Thyroid gland (tissue), 4 donors: ENCODE data around the gene NKAIN4.

ENCODE experiments used
- POLR2A ChIP-seq, 2 donors: fragments of 450-650 bp; IDR thresholded peaks; one replicate each; pipeline ENCODE4 v1.6.1; 2017; ENCODE audit warnings: antibody characterized with exemption in 2 of 2, mild to moderate bottlenecking in 2 of 2, moderate library complexity in 1 of 2
- TF ChIP-seq, protein P1 (sequence below), 6 experiments: fragments of 200-600 bp in 3 of 6; fragments of 450-650 bp in 3 of 6; sonication (generic) in 3 of 6; IDR thresholded peaks; one replicate each; pipeline ENCODE4 v1.5.1; 2016 to 2019; ENCODE audit warnings: antibody characterized with exemption in 6 of 6, mild to moderate bottlenecking in 2 of 6, inconsistent platforms in 1 of 6, moderate library complexity in 1 of 6

DNA sequence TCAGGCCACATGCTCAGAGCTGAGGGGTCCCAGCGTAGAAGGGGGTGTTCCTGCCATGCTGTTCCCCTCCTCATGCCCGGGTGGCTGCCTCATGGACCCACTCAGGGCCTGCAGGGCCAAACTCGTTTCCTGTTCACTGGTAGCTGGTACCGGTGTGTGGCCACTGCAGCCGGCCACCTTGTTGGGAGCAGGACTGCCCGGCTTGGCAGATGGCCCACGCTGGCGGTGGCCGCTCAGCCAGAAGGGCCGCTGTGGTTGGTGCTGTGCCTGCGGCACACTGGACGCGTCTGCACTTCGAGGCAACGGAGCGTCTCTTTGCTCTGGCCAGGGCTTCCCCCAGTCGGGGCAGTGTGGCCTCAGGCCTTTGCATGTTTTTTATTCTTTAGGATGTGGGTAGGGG lies 28.7 kb upstream of the NKAIN4 start:
- no peak for TF ChIP-seq POLR2A (IDR thresholded peaks at IDR 0.05)
- TF ChIP-seq, protein P1, sequence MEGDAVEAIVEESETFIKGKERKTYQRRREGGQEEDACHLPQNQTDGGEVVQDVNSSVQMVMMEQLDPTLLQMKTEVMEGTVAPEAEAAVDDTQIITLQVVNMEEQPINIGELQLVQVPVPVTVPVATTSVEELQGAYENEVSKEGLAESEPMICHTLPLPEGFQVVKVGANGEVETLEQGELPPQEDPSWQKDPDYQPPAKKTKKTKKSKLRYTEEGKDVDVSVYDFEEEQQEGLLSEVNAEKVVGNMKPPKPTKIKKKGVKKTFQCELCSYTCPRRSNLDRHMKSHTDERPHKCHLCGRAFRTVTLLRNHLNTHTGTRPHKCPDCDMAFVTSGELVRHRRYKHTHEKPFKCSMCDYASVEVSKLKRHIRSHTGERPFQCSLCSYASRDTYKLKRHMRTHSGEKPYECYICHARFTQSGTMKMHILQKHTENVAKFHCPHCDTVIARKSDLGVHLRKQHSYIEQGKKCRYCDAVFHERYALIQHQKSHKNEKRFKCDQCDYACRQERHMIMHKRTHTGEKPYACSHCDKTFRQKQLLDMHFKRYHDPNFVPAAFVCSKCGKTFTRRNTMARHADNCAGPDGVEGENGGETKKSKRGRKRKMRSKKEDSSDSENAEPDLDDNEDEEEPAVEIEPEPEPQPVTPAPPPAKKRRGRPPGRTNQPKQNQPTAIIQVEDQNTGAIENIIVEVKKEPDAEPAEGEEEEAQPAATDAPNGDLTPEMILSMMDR (IDR thresholded peaks at IDR 0.05), result no peak
